HCT116 (cell line): Measurements from ENCODE around the gene COL18A1. TPM values are rescaled to one million over a fixed set of nuclear protein-coding genes. Genes with fewer than 3 reads are reported as not detected.
A peak's percentile ranks its signal among the peaks of the same experiment; 100 is the strongest.

ENCODE experiments used
- ATAC-seq: fragments of 200-7000 bp; cut with Tn5 transposase; 2 replicates; pipeline ENCODE4 v1.9.1; 2020; ENCODE audit warnings: mild to moderate bottlenecking, moderate library complexity
- BruUV-seq: library from RNA; stranded (reverse); fragments of 400-500 nt; replicated peaks from 2 replicates; lab custom pipeline; 2021; lab: Mats Ljungman, UMichigan
- CTCF ChIA-PET: fragments of 300-600 bp; sonication (Branson Sonifier 250); formaldehyde crosslinking; loops from one replicate; lab custom pipeline; 2021; ENCODE audit warnings: antibody characterized with exemption; lab: Charles Lee
- POLR2A ChIA-PET: fragments of 300-600, 350-600 bp; sonication (Branson Sonifier 250); formaldehyde crosslinking; loops from one replicate; lab custom pipeline; 2021; ENCODE audit warnings: antibody characterized with exemption; lab: Charles Lee
- RAD21 ChIA-PET, 2 experiments: fragments of 300-600 bp; sonication (Branson Sonifier 250); formaldehyde crosslinking; loops; one replicate each; lab custom pipeline; 2023; ENCODE audit warnings: low total read pairs in 2 of 2; ENCODE audit not compliant: uncharacterized antibody in 2 of 2, unreplicated experiment in 2 of 2, low non-redundant PET in 1 of 2; lab: Charles Lee
- DNase-seq: peaks from one replicate; pipeline ENCODE4 v3.0.0-alpha.2; 2010; ENCODE audit warnings: low read depth, low spot score
- H2AFZ ChIP-seq: fragments of 200-600 bp; shearing (Covaris generic), sonication (generic); 2 replicates; pipeline ENCODE4 v1.6.1; 2017; ENCODE audit warnings: low read depth, mixed run types, mixed read lengths, antibody characterized with exemption, low read length; ENCODE audit not compliant: poor library complexity, severe bottlenecking
- H3K27ac ChIP-seq: 2 replicates; pipeline ENCODE4 v1.5.1; 2012; ENCODE audit warnings: low read depth, low read length
- H3K27me3 ChIP-seq: fragments of 200-600 bp; sonication (generic); 2 replicates; pipeline ENCODE4 v1.6.1; 2016; ENCODE audit warnings: mixed run types, low read length, mixed read lengths; ENCODE audit not compliant: insufficient read depth
- H3K36me3 ChIP-seq, 2 experiments: fragments of 200-500 bp in 1 of 2; fragments of 200-600 bp in 1 of 2; sonication (Bioruptor generic) in 1 of 2; sonication (generic) in 1 of 2; 2 replicates each; pipeline versions ENCODE4 v1.5.1 to v1.6.1; 2014 to 2016; ENCODE audit warnings: low read length in 2 of 2, inconsistent platforms in 1 of 2, mixed read lengths in 1 of 2, mixed run types in 1 of 2; ENCODE audit not compliant: insufficient read depth in 2 of 2, control insufficient read depth in 1 of 2
- H3K4me1 ChIP-seq, 2 experiments: fragments of 200-600 bp in 1 of 2; sonication (generic) in 1 of 2; 2 replicates each; pipeline versions ENCODE4 v1.5.1 to v1.6.1; 2012 to 2017; ENCODE audit warnings: low read length in 2 of 2, inconsistent platforms in 1 of 2, mild to moderate bottlenecking in 1 of 2, mixed read lengths in 1 of 2, mixed run types in 1 of 2, moderate library complexity in 1 of 2; ENCODE audit not compliant: insufficient read depth in 2 of 2, control insufficient read depth in 1 of 2
- H3K4me2 ChIP-seq: fragments of 200-600 bp; sonication (generic); 2 replicates; pipeline ENCODE4 v1.6.1; 2017; ENCODE audit warnings: mixed run types, low read length, mixed read lengths
- H3K4me3 ChIP-seq, 2 experiments: fragments of 200-600 bp in 1 of 2; sonication (generic) in 1 of 2; replicated peaks in 1 of 2; 2 replicates each; pipeline ENCODE4 v1.5.1; 2011 to 2016; ENCODE audit warnings: low read length in 2 of 2, control low read depth in 1 of 2, low read depth in 1 of 2, mild to moderate bottlenecking in 1 of 2, mixed read lengths in 1 of 2, mixed run types in 1 of 2
- H3K79me2 ChIP-seq: fragments of 200-600 bp; sonication (generic); 2 replicates; pipeline ENCODE4 v1.6.1; 2017; ENCODE audit warnings: mild to moderate bottlenecking, mixed run types, low read length, moderate library complexity, mixed read lengths; ENCODE audit not compliant: insufficient read depth
- H3K9ac ChIP-seq: fragments of 200-600 bp; sonication (generic); 2 replicates; pipeline ENCODE4 v1.6.1; 2016; ENCODE audit warnings: low read length, mixed read lengths
- H3K9me2 ChIP-seq: fragments of 200-600 bp; sonication (generic), shearing (Covaris generic); 2 replicates; pipeline ENCODE4 v1.6.1; 2017; ENCODE audit warnings: mixed run types, mild to moderate bottlenecking, moderate library complexity; ENCODE audit not compliant: insufficient read depth
- H3K9me3 ChIP-seq, 2 experiments: fragments of 200-500 bp in 1 of 2; fragments of 200-600 bp in 1 of 2; sonication (Bioruptor generic) in 1 of 2; sonication (generic) in 1 of 2; 2 replicates each; pipeline ENCODE4 v1.6.1; 2014 to 2017; ENCODE audit warnings: low read length in 2 of 2, mixed read lengths in 2 of 2, inconsistent platforms in 1 of 2, low read depth in 1 of 2, mild to moderate bottlenecking in 1 of 2, mixed run types in 1 of 2, moderate library complexity in 1 of 2; ENCODE audit not compliant: control insufficient read depth in 1 of 2, insufficient read depth in 1 of 2
- H4K20me1 ChIP-seq: fragments of 200-600 bp; sonication (generic), shearing (Covaris generic); 2 replicates; pipeline ENCODE4 v1.6.1; 2017; ENCODE audit warnings: mixed run types, mild to moderate bottlenecking, moderate library complexity; ENCODE audit not compliant: insufficient read depth
- CEBPB ChIP-seq: IDR thresholded peaks from 2 replicates; pipeline ENCODE4 v1.6.1; 2012; ENCODE audit warnings: low read depth
- EZH2phosphoT487 ChIP-seq: fragments of 200-600 bp; IDR thresholded peaks from 2 replicates; pipeline ENCODE4 v1.6.1; 2018; ENCODE audit warnings: antibody characterized with exemption, borderline replicate concordance
- POLR2A ChIP-seq: IDR thresholded peaks from 2 replicates; pipeline ENCODE4 v1.7.0; 2011; ENCODE audit warnings: borderline replicate concordance; ENCODE audit not compliant: insufficient read depth, insufficient read length; ENCODE audit errors: extremely low read depth
- SP1 ChIP-seq: IDR thresholded peaks from 2 replicates; pipeline ENCODE4 v1.6.1; 2012; ENCODE audit warnings: low read depth
- TCF7L2 ChIP-seq: IDR thresholded peaks from 2 replicates; pipeline ENCODE4 v1.7.0; 2011; ENCODE audit warnings: borderline replicate concordance, inconsistent platforms; ENCODE audit not compliant: insufficient read depth, insufficient read length; ENCODE audit errors: extremely low read depth
- ZBTB33 ChIP-seq: IDR thresholded peaks from 2 replicates; pipeline ENCODE4 v1.6.1; 2011; ENCODE audit warnings: mild to moderate bottlenecking, low read length, moderate library complexity; ENCODE audit not compliant: insufficient replicate concordance; ENCODE audit errors: extremely low read depth
- ZFX ChIP-seq: fragments of 450-650 bp; IDR thresholded peaks from 2 replicates; pipeline ENCODE4 v1.6.1; 2017
- intact Hi-C: fragments of 100-400 bp; cut with micrococcal nuclease; formaldehyde crosslinking; loops from 2 replicates; pipeline ENCODE4 v1.10.0; 2022
- total RNA-seq: library from RNA; stranded (reverse); gene quantifications from one replicate; pipeline ENCODE4 v1.2.1, GENCODE V29; 2021; ENCODE audit not compliant: unreplicated experiment

Gene COL18A1
- total RNA-seq, 1 experiment from 2014 or later = 59.5 TPM

GRCh38 chr21:45405271-45405818 is 380 bp downstream of the COL18A1 start:
- Histone ChIP-seq H2AFZ (no peak overlapping the region), H3K4me1 (peaks cover 18 to 33% of the 10 kb centered on the region in 2 experiments), H3K4me2 (peak overlapping the region; percentile 99), H3K79me2 (peaks cover 37% of the 10 kb centered on the region), H3K4me3 (peak overlapping the region; percentile 54 to 72), H4K20me1 (no peaks in the 10 kb centered on the region), H3K9me2 (no peaks in the 10 kb centered on the region), H3K27me3 (no peaks in the 10 kb centered on the region), H3K36me3 (no peaks in the 10 kb centered on the region), H3K9ac (peak overlapping the region; percentile 72), H3K9me3 (no peaks in the 10 kb centered on the region; a peak in 1 of 4 replicates), H3K27ac (peak overlapping the region; percentile 69; the same call in 1 of the 2 replicates)
- TF ChIP-seq CEBPB (no peak), TCF7L2 (no peak), ZBTB33 (no peak), POLR2A (no peak), EZH2phosphoT487 (no peak), SP1 (peak; percentile 66), ZFX (no peak)
- POLR2A ChIA-PET = no interaction called here
- RAD21 ChIA-PET = no interaction called here
- intact Hi-C loops = no loop called here
- CTCF ChIA-PET = no interaction called here
- DNase-seq = no peak
- peak; percentile 82 for ATAC-seq
- no TSS peak for BruUV-seq
